ENCODE results near the gene RICTOR. TPM values are rescaled to one million over a fixed set of nuclear protein-coding genes. Genes with fewer than 3 reads are reported as not detected.

The RICTOR gene
- total and polyA plus RNA-seq, 3 donors from 2014 or later: 14.4 to 61.8 (median 57.7) TPM

DNA sequence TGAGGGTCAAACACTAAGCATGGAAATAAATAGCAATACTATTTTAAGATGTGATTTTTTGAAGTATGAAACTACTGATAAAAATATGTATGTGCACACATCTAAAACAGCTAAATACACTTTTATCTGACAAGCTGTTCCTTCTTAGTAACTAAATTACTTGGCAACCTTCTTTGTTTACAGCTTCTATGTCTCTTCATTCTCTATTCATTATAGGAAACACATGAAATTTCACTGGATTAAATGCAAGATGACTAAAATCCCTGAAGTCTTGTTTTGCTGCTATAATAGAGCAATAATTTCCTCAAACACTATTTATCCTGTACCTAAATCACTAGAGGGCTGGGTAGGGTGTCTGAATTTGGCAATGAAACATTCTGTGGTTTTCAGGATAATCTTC, 11.7 kb downstream of the RICTOR start:
- TF ChIP-seq, protein P1, sequence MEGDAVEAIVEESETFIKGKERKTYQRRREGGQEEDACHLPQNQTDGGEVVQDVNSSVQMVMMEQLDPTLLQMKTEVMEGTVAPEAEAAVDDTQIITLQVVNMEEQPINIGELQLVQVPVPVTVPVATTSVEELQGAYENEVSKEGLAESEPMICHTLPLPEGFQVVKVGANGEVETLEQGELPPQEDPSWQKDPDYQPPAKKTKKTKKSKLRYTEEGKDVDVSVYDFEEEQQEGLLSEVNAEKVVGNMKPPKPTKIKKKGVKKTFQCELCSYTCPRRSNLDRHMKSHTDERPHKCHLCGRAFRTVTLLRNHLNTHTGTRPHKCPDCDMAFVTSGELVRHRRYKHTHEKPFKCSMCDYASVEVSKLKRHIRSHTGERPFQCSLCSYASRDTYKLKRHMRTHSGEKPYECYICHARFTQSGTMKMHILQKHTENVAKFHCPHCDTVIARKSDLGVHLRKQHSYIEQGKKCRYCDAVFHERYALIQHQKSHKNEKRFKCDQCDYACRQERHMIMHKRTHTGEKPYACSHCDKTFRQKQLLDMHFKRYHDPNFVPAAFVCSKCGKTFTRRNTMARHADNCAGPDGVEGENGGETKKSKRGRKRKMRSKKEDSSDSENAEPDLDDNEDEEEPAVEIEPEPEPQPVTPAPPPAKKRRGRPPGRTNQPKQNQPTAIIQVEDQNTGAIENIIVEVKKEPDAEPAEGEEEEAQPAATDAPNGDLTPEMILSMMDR (IDR thresholded peaks at IDR 0.05): no peak
- no peak for TF ChIP-seq POLR2A (IDR thresholded peaks at IDR 0.05)

DNA sequence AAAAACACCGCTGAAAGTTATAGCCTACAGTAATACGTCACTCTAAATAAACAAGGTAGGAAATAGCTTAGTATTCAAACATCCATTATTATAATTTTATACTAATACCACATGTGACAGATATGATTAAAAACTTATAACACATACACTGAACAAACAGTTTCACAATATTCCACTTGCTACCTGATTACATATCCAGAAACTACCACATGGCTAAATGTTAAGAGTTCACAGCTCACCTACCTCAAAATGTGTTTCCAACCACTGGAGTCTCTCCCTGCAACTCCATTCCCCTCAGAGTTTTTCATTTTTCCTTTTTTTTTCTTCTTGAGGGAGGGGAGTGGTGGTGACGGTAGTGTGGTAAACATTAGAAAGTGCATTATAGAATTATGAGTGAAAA, 12.1 kb downstream of the RICTOR start:
- H3K9me3 ChIP-seq: no peaks in the 10 kb centered on the region
- intact Hi-C loops (cut with DNase I; ENCODE audit: low total_unique reads): no loop called here
- no peak overlapping the region for H3K27ac ChIP-seq
- no peak for DNase-seq
- H3K4me1 ChIP-seq: peaks cover 8% of the 10 kb centered on the region
- TF ChIP-seq, protein P1 (IDR thresholded peaks at IDR 0.05): no peak
- TF ChIP-seq POLR2A (IDR thresholded peaks at IDR 0.05): no peak
- no peaks in the 10 kb centered on the region for H3K27me3 ChIP-seq
- H3K36me3 ChIP-seq (ENCODE audit: low read depth, missing control alignments): no peaks in the 10 kb centered on the region
- H3K4me3 ChIP-seq: no peak overlapping the region
- WGBS, 2 donors: 80 to 88% methylated on average over 3 of the region's 3 CpGs

More for the DNA sequence above, 11.7 kb downstream of the RICTOR start:
- Histone ChIP-seq H3K27ac (no peak overlapping the region), H3K27me3 (no peaks in the 10 kb centered on the region), H3K9me3 (no peaks in the 10 kb centered on the region), H3K4me3 (no peak overlapping the region), H3K36me3 (ENCODE audit: low read depth, missing control alignments) (no peaks in the 10 kb centered on the region), H3K4me1 (peaks cover 8% of the 10 kb centered on the region)
- DNase-seq: no peak
- intact Hi-C loops (cut with DNase I; ENCODE audit: low total_unique reads): no loop called here

DNA sequence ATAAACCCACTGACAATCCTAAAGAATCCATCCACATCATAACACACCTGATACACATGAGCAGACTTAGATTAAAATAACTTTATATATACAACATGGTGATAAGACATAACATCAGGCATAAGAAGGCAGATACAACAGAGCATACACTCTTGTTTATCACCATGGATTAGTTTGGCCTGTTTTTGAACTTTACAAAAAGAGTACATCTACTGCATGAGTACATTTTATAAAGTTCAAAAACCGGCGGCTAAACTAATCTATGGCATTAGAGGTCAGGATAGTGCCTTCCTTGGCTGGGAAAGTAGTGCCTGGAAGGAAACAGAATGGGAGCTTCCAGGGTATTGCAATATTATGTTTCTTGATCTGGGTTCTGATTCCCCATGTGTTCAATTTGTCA, 15.1 kb downstream of the RICTOR start:
- Histone ChIP-seq H3K9me3 (no peaks in the 10 kb centered on the region), H3K36me3 (ENCODE audit: low read depth, missing control alignments) (no peaks in the 10 kb centered on the region), H3K4me1 (peaks cover 8% of the 10 kb centered on the region), H3K27me3 (no peaks in the 10 kb centered on the region), H3K27ac (no peak overlapping the region), H3K4me3 (no peak overlapping the region)
- TF ChIP-seq, protein P1 (IDR thresholded peaks at IDR 0.05): no peak
- TF ChIP-seq POLR2A (IDR thresholded peaks at IDR 0.05): no peak
- DNase-seq: no peak
- WGBS, 2 donors: 51 to 69% methylated on average over 2 of the region's 2 CpGs
- intact Hi-C loops (cut with DNase I; ENCODE audit: low total_unique reads): no loop called here

DNA sequence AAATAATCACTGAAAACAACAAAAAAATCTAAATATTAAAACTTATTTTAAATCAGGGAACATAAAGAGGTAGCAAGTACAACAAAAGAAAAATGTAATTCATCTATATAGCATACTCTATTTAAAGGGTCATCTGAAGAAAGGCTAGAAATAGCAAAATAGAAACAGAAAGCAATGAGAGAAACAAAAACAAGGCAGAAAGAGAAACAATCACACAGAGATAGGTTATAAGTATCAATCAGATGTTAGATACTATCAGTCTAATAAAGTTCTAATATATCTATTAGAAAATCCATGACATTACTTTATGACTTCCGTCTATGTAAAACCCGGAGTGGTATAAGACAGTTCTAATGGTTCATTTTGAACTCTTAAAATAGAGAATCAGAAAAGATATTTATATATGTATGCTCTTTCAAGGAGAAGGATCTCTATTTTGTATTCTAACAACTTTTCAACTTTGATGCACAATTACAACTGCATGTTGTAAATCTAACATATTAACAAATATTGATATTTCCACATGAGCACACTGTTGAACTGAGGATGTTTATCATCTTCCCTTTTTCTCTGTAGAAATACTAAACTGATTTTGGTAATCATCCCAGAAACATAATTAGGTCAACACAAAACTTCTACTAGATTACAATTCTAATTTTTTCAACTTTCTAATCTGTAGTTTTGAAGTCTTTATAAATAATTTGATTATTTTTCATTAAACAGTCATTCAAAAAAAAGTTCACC, 15.8 kb downstream of the RICTOR start:
- WGBS, 2 donors: 62 to 68% methylated on average over 2 of the region's 2 CpGs
- Histone ChIP-seq H3K27ac (no peak overlapping the region), H3K4me3 (no peak overlapping the region), H3K36me3 (ENCODE audit: low read depth, missing control alignments) (no peaks in the 10 kb centered on the region), H3K9me3 (no peaks in the 10 kb centered on the region), H3K4me1 (peaks cover 8% of the 10 kb centered on the region), H3K27me3 (no peaks in the 10 kb centered on the region)
- TF ChIP-seq POLR2A (IDR thresholded peaks at IDR 0.05): no peak
- TF ChIP-seq, protein P1 (IDR thresholded peaks at IDR 0.05): no peak
- DNase-seq: no peak
- intact Hi-C loops (cut with DNase I; ENCODE audit: low total_unique reads): no loop called here

DNA sequence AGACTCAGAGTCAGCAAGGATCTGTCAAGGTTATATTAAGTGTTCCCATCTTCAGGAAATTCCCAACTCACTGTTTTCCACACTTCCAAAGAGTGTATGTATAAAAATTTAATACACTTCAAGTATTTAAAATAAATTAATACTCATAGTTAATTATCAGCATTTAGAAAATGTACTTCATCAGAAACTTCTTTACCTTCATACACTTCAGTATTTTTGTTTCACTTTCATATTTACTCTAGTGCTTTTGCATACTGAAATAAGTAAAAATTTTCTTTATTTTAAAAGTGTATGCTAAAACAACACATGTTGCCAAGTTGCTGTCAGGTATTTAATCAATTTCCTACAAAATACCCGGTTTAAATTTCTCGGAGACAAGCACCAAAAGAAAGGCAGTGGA, 16.5 kb downstream of the RICTOR start:
- no peak overlapping the region for H3K4me3 ChIP-seq
- WGBS, 2 donors: 26 to 31% methylated on average over 2 of the region's 2 CpGs
- H3K27me3 ChIP-seq: no peaks in the 10 kb centered on the region
- no peaks in the 10 kb centered on the region for H3K9me3 ChIP-seq
- no peak overlapping the region for H3K27ac ChIP-seq
- intact Hi-C loops (cut with DNase I; ENCODE audit: low total_unique reads): no loop called here
- H3K36me3 ChIP-seq (ENCODE audit: low read depth, missing control alignments): no peaks in the 10 kb centered on the region
- H3K4me1 ChIP-seq: peaks cover 7% of the 10 kb centered on the region
- DNase-seq: no peak
- TF ChIP-seq, protein P1 (IDR thresholded peaks at IDR 0.05): no peak
- TF ChIP-seq POLR2A (IDR thresholded peaks at IDR 0.05): no peak
